PC-9 (cell line): ENCODE results near the gene HOXD11. TPM values are rescaled to one million over a fixed set of nuclear protein-coding genes. Genes with fewer than 3 reads are reported as not detected.

Experiments
- BruUV-seq: library from RNA; stranded (reverse); fragments of 400-500 nt; replicated peaks from 2 replicates; lab custom pipeline; 2021; lab: Mats Ljungman, UMichigan
- CTCF ChIA-PET: fragments of 300-600 bp; sonication (Branson Sonifier 250); formaldehyde crosslinking; loops from one replicate; lab custom pipeline; 2022; ENCODE audit warnings: antibody characterized with exemption; lab: Charles Lee
- POLR2A ChIA-PET: fragments of 300-600 bp; sonication (Branson Sonifier 250); formaldehyde crosslinking; loops from one replicate; lab custom pipeline; 2022; ENCODE audit warnings: antibody characterized with exemption; ENCODE audit not compliant: unreplicated experiment; lab: Charles Lee
- DNase-seq, 2 experiments: peaks; one replicate each; pipeline versions ENCODE4 v3.0.0 to v3.0.0-alpha.2; 2015 to 2022; ENCODE audit warnings: mixed read lengths in 1 of 2
- H2AFZ ChIP-seq: fragments of 200-600 bp; sonication (generic); 2 replicates; pipeline ENCODE4 v1.8.1; 2017; ENCODE audit warnings: antibody characterized with exemption
- H3F3A ChIP-seq: fragments of 200-600 bp; sonication (generic); 2 replicates; pipeline ENCODE4 v1.8.1; 2017; ENCODE audit warnings: antibody characterized with exemption, mild to moderate bottlenecking, low read depth; ENCODE audit not compliant: insufficient read depth
- H3K27ac ChIP-seq: fragments of 200-600 bp; sonication (generic); 2 replicates; pipeline ENCODE4 v1.6.1; 2016; ENCODE audit warnings: mixed run types
- H3K27me3 ChIP-seq: fragments of 200-600 bp; sonication (generic); 2 replicates; pipeline ENCODE4 v1.6.1; 2016; ENCODE audit warnings: low read depth, mixed run types; ENCODE audit not compliant: insufficient read depth
- H3K36me3 ChIP-seq: fragments of 200-600 bp; sonication (generic); 2 replicates; pipeline ENCODE4 v1.6.1; 2016; ENCODE audit warnings: low read depth, mixed run types
- H3K4me1 ChIP-seq: fragments of 200-600 bp; sonication (generic); replicated peaks from 2 replicates; pipeline ENCODE4 v1.6.1; 2016; ENCODE audit warnings: mixed run types; ENCODE audit not compliant: insufficient read depth
- H3K4me2 ChIP-seq: fragments of 200-600 bp; sonication (generic); 2 replicates; pipeline ENCODE4 v1.6.1; 2017; ENCODE audit warnings: mixed run types
- H3K4me3 ChIP-seq: fragments of 200-600 bp; sonication (generic); 2 replicates; pipeline ENCODE4 v1.6.1; 2016; ENCODE audit warnings: mixed run types
- H3K79me2 ChIP-seq: fragments of 200-600 bp; sonication (generic); 2 replicates; pipeline ENCODE4 v1.6.1; 2017; ENCODE audit warnings: low read depth, mixed run types
- H3K9me2 ChIP-seq: fragments of 200-600 bp; sonication (generic); 2 replicates; pipeline ENCODE4 v1.8.1; 2017; ENCODE audit warnings: mild to moderate bottlenecking; ENCODE audit not compliant: insufficient read depth
- H3K9me3 ChIP-seq: fragments of 200-600 bp; sonication (generic); 2 replicates; pipeline ENCODE4 v1.8.1; 2016; ENCODE audit warnings: low read depth; ENCODE audit not compliant: insufficient read depth
- H4K20me1 ChIP-seq: fragments of 200-600 bp; sonication (generic); 2 replicates; pipeline ENCODE4 v1.8.1; 2017; ENCODE audit not compliant: insufficient read depth
- EZH2 ChIP-seq: fragments of 200-600 bp; sonication (generic); IDR thresholded peaks from 2 replicates; pipeline ENCODE4 v1.8.0; 2017; ENCODE audit warnings: antibody characterized with exemption, low read depth
- intact Hi-C: fragments of 100-400 bp; cut with micrococcal nuclease; formaldehyde crosslinking; loops from one replicate; pipeline ENCODE4 v1.10.0; 2022; ENCODE audit not compliant: unreplicated experiment
- total RNA-seq: library from RNA; stranded (reverse); gene quantifications from 2 replicates; pipeline ENCODE4 v1.2.3, GENCODE V29; 2021
- TF ChIP-seq, protein P1 (sequence below): fragments of 200-600 bp; sonication (generic); conservative IDR thresholded peaks from 2 replicates; pipeline ENCODE4 v1.6.1; 2017; ENCODE audit warnings: mixed run types, antibody characterized with exemption, mild to moderate bottlenecking, moderate library complexity

The HOXD11 gene
- total RNA-seq, 1 experiment from 2014 or later, result not detected

GRCh38 chr2:176138923-176139660, 32.0 kb downstream of the HOXD11 start:
- peak overlapping the region; percentile 1; the same call in 1 of the 2 replicates for H3K4me2 ChIP-seq
- H3K4me3 ChIP-seq, result no peak overlapping the region
- no peaks in the 10 kb centered on the region for H3K9me3 ChIP-seq
- H3K79me2 ChIP-seq, result no peaks in the 10 kb centered on the region
- no peaks in the 10 kb centered on the region for H3F3A ChIP-seq
- H3K36me3 ChIP-seq, result no peaks in the 10 kb centered on the region
- CTCF ChIA-PET, result interaction anchor here (1.4 kb wide), 1 partner anchor 515 kb away, joined by 11 read pairs; no protein-coding TSS in a partner anchor
- H3K27me3 ChIP-seq, result peaks cover 20% of the 10 kb centered on the region; the same call in 1 of the 2 replicates
- TF ChIP-seq EZH2, result no peak
- TF ChIP-seq, protein P1, sequence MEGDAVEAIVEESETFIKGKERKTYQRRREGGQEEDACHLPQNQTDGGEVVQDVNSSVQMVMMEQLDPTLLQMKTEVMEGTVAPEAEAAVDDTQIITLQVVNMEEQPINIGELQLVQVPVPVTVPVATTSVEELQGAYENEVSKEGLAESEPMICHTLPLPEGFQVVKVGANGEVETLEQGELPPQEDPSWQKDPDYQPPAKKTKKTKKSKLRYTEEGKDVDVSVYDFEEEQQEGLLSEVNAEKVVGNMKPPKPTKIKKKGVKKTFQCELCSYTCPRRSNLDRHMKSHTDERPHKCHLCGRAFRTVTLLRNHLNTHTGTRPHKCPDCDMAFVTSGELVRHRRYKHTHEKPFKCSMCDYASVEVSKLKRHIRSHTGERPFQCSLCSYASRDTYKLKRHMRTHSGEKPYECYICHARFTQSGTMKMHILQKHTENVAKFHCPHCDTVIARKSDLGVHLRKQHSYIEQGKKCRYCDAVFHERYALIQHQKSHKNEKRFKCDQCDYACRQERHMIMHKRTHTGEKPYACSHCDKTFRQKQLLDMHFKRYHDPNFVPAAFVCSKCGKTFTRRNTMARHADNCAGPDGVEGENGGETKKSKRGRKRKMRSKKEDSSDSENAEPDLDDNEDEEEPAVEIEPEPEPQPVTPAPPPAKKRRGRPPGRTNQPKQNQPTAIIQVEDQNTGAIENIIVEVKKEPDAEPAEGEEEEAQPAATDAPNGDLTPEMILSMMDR, result no peak
- no peak overlapping the region for H3K27ac ChIP-seq
- H3K4me1 ChIP-seq, result no peaks in the 10 kb centered on the region
- POLR2A ChIA-PET, result interaction anchor here (0.7 kb wide), 1 partner anchor 1192 kb away, joined by 5 read pairs; no protein-coding TSS in a partner anchor
- no TSS peak for BruUV-seq
- intact Hi-C loops, result no loop called here
- no peaks in the 10 kb centered on the region for H4K20me1 ChIP-seq
- H3K9me2 ChIP-seq, result no peaks in the 10 kb centered on the region
- no peak overlapping the region for H2AFZ ChIP-seq
- no peak for DNase-seq

GRCh38 chr2:176139661-176140512, 32.8 kb downstream of the HOXD11 start:
- no peak overlapping the region for H3K27ac ChIP-seq

More at GRCh38 chr2:176139661-176140512, 32.8 kb downstream of the HOXD11 start:
- Histone ChIP-seq H3K27me3 (peaks cover 21% of the 10 kb centered on the region; the same call in 1 of the 2 replicates), H3F3A (no peaks in the 10 kb centered on the region), H3K4me1 (no peaks in the 10 kb centered on the region), H3K9me2 (no peaks in the 10 kb centered on the region), H3K79me2 (no peaks in the 10 kb centered on the region), H3K36me3 (no peaks in the 10 kb centered on the region), H4K20me1 (no peaks in the 10 kb centered on the region), H2AFZ (no peak overlapping the region), H3K4me3 (no peak overlapping the region), H3K9me3 (no peaks in the 10 kb centered on the region), H3K4me2 (no peak overlapping the region)
- intact Hi-C loops, result loop anchor here (2.0 to 5.0 kb wide), 2 partner anchors 415 to 1007 kb away; no protein-coding TSS in a partner anchor
- DNase-seq, result no peak
- BruUV-seq, result no TSS peak
- POLR2A ChIA-PET, result no interaction called here
- CTCF ChIA-PET, result interaction anchor here (0.6 to 1.7 kb wide), 9 partner anchors 254 to 595 kb away, joined by 4 to 23 read pairs (median 6); no protein-coding TSS in a partner anchor
- no peak for TF ChIP-seq EZH2
- TF ChIP-seq, protein P1, result no peak
